Breast epithelium (tissue), 3 donors: Measurements from ENCODE around the gene SPOCK3.

Experiments
- CTCF ChIP-seq, 3 donors: fragments of 450-650 bp; IDR thresholded peaks; one replicate each; pipeline ENCODE4 v1.5.1; 2016 to 2017; ENCODE audit warnings: antibody characterized with exemption in 3 of 3, mild to moderate bottlenecking in 3 of 3, moderate library complexity in 3 of 3
- POLR2A ChIP-seq: fragments of 450-650 bp; IDR thresholded peaks from one replicate; pipeline ENCODE4 v1.6.1; 2016; ENCODE audit warnings: antibody characterized with exemption, mild to moderate bottlenecking, moderate library complexity
- POLR2AphosphoS5 ChIP-seq, 3 donors: sonication (generic); formaldehyde crosslinking; IDR thresholded peaks; one replicate each; pipeline ENCODE4 v1.6.1; 2017; ENCODE audit warnings: antibody characterized with exemption in 3 of 3

DNA sequence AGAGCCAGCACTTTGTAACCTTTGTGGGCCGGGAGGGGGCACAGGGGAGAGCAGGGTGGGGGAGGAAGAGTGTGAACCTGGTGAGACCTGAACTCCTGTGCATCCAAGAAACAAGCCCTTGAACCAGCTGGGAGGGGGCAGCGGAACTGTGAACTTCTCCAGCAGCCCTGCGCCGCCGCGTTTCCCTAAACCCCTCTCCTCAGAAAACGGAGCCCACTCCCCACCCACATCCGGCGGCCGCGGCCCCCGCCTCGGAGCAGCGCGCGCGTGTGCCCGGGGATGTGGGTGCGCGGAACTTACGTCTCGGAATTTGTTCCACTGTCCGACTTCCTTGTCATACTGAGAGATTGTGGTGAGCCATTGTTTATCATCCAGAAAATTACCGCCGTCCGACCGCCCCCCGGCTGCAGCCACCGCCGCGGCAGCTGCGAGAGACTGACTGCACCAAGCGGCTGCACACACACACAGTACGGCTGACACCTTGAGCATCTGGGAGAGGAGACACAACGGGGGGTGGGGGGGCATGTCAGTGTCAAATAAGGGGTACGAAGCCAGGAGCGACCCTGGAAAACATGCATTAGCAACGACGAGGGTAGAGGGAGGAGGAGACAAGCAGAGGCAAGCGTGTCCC is 494 bp downstream of the SPOCK3 start:
- TF ChIP-seq CTCF (IDR thresholded peaks at IDR 0.05) (no peak), POLR2A (no peak), POLR2AphosphoS5 (IDR thresholded peaks at IDR 0.05) (no peak)
